Trophoblast cell (in vitro differentiated cells and primary cell): ENCODE data around the gene ITGB8.

ENCODE experiments used
- DNase-seq, 2 donors: peaks; one replicate each; pipeline ENCODE4 v3.0.0-alpha.2; 2016
- H2AFZ ChIP-seq: 2 replicates; pipeline ENCODE4 v1.6.1; 2013; ENCODE audit warnings: low read length, moderate library complexity, mild to moderate bottlenecking; ENCODE audit not compliant: insufficient read depth, poor library complexity
- H2AK5ac ChIP-seq: 2 replicates; pipeline ENCODE4 v1.6.1; 2013; ENCODE audit warnings: mild to moderate bottlenecking, low read length
- H2BK120ac ChIP-seq: 2 replicates; pipeline ENCODE4 v1.6.1; 2013; ENCODE audit warnings: low read length, mild to moderate bottlenecking, moderate library complexity; ENCODE audit not compliant: insufficient read depth, poor library complexity
- H2BK12ac ChIP-seq: 2 replicates; pipeline ENCODE4 v1.6.1; 2013; ENCODE audit warnings: mild to moderate bottlenecking, low read length, moderate library complexity
- H2BK5ac ChIP-seq: 2 replicates; pipeline ENCODE4 v1.6.1; 2013; ENCODE audit warnings: low read length, low read depth, moderate library complexity, mild to moderate bottlenecking; ENCODE audit not compliant: poor library complexity
- H3K14ac ChIP-seq: 2 replicates; pipeline ENCODE4 v1.6.1; 2013; ENCODE audit warnings: mild to moderate bottlenecking, low read length
- H3K18ac ChIP-seq: 2 replicates; pipeline ENCODE4 v1.6.1; 2013; ENCODE audit warnings: mild to moderate bottlenecking, low read length
- H3K23ac ChIP-seq: 2 replicates; pipeline ENCODE4 v1.6.1; 2013; ENCODE audit warnings: low read length
- H3K27ac ChIP-seq: 2 replicates; pipeline ENCODE4 v1.5.1; 2013; ENCODE audit warnings: low read depth, mild to moderate bottlenecking, inconsistent platforms, low read length, moderate library complexity
- H3K27me3 ChIP-seq: 2 replicates; pipeline ENCODE4 v1.6.1; 2013; ENCODE audit warnings: inconsistent platforms, mild to moderate bottlenecking, low read length, moderate library complexity; ENCODE audit not compliant: insufficient read depth
- H3K36me3 ChIP-seq, 2 experiments: 1 replicate in 1 of 2; 2 replicates in 1 of 2; pipeline ENCODE4 v1.6.1; 2013; ENCODE audit warnings: low read length in 2 of 2, mild to moderate bottlenecking in 2 of 2, moderate library complexity in 1 of 2; ENCODE audit not compliant: insufficient read depth in 2 of 2, control insufficient read depth in 1 of 2
- H3K4ac ChIP-seq: 2 replicates; pipeline ENCODE4 v1.6.1; 2013; ENCODE audit warnings: low read depth, mild to moderate bottlenecking, low read length, moderate library complexity
- H3K4me1 ChIP-seq, 2 experiments: 1 replicate in 1 of 2; 2 replicates in 1 of 2; pipeline ENCODE4 v1.6.1; 2013; ENCODE audit warnings: low read length in 2 of 2, mild to moderate bottlenecking in 2 of 2, moderate library complexity in 1 of 2; ENCODE audit not compliant: insufficient read depth in 2 of 2, control insufficient read depth in 1 of 2
- H3K4me2 ChIP-seq: 2 replicates; pipeline ENCODE4 v1.6.1; 2013; ENCODE audit warnings: inconsistent platforms, mild to moderate bottlenecking, low read length, moderate library complexity
- H3K4me3 ChIP-seq: 2 replicates; pipeline ENCODE4 v1.5.1; 2013; ENCODE audit warnings: mild to moderate bottlenecking, low read depth, low read length, inconsistent platforms
- H3K79me1 ChIP-seq: one replicate; pipeline ENCODE4 v1.6.1; 2013; ENCODE audit warnings: low read length
- H3K79me2 ChIP-seq: 2 replicates; pipeline ENCODE4 v1.6.1; 2013; ENCODE audit warnings: low read length, mild to moderate bottlenecking; ENCODE audit not compliant: control insufficient read depth, insufficient read depth, poor library complexity
- H3K9ac ChIP-seq: 2 replicates; pipeline ENCODE4 v1.6.1; 2013; ENCODE audit warnings: mild to moderate bottlenecking, low read length
- H3K9me3 ChIP-seq: 2 replicates; pipeline ENCODE4 v1.6.1; 2013; ENCODE audit warnings: low read depth, mild to moderate bottlenecking, control low read depth, inconsistent platforms, low read length; ENCODE audit not compliant: insufficient read depth
- H4K12ac ChIP-seq: 2 replicates; pipeline ENCODE4 v1.6.1; 2013; ENCODE audit warnings: low read depth, mild to moderate bottlenecking, low read length, moderate library complexity
- H4K8ac ChIP-seq: 2 replicates; pipeline ENCODE4 v1.6.1; 2013; ENCODE audit warnings: low read depth, mild to moderate bottlenecking, low read length, moderate library complexity
- H4K91ac ChIP-seq: one replicate; pipeline ENCODE4 v1.6.1; 2013; ENCODE audit warnings: low read depth, mild to moderate bottlenecking, low read length, moderate library complexity
- WGBS: extraction: QIAGEN DNeasy Blood & Tissue Kit; methylation state at CpG from one replicate; pipeline ENCODE4 v1.1.7; 2013; ENCODE audit warnings: missing lambda C conversion rate; ENCODE audit not compliant: insufficient read length, insufficient coverage; ENCODE audit errors: extremely low coverage; 5-methylcytosine and 5-hydroxymethylcytosine counted together

Gene ITGB8

GRCh38 chr7:20359341-20359963, 28.8 kb downstream of the ITGB8 start:
- H3K79me1 ChIP-seq: no peaks in the 10 kb centered on the region
- no peak overlapping the region for H2AK5ac ChIP-seq
- no peak overlapping the region for H2AFZ ChIP-seq
- no peaks in the 10 kb centered on the region for H3K4me1 ChIP-seq
- no peak overlapping the region for H3K27ac ChIP-seq
- H3K79me2 ChIP-seq: no peaks in the 10 kb centered on the region
- no peak overlapping the region for H3K4me3 ChIP-seq
- no peak overlapping the region for H4K8ac ChIP-seq
- no peaks in the 10 kb centered on the region for H3K9me3 ChIP-seq
- DNase-seq: peak in 1 of 2 donors; percentile 58
- no peak overlapping the region for H2BK120ac ChIP-seq
- no peak overlapping the region for H3K4ac ChIP-seq
- H2BK5ac ChIP-seq: no peak overlapping the region
- no peak overlapping the region for H4K91ac ChIP-seq
- WGBS: no CpG with 5 or more reads among the region's 1 CpG
- H3K23ac ChIP-seq: no peak overlapping the region
- no peak overlapping the region for H2BK12ac ChIP-seq
- no peaks in the 10 kb centered on the region for H3K27me3 ChIP-seq
- H4K12ac ChIP-seq: no peak overlapping the region
- H3K36me3 ChIP-seq: no peaks in the 10 kb centered on the region
- no peak overlapping the region for H3K9ac ChIP-seq
- H3K18ac ChIP-seq: no peak overlapping the region
- no peak overlapping the region for H3K4me2 ChIP-seq
- no peak overlapping the region for H3K14ac ChIP-seq

GRCh38 chr7:20362574-20363253, 32.0 kb downstream of the ITGB8 start:
- no peak overlapping the region for H2BK120ac ChIP-seq
- H3K14ac ChIP-seq: no peak overlapping the region
- no peak overlapping the region for H3K4ac ChIP-seq
- H2BK5ac ChIP-seq: no peak overlapping the region
- H2AFZ ChIP-seq: no peak overlapping the region
- H3K9me3 ChIP-seq: no peaks in the 10 kb centered on the region
- H3K27me3 ChIP-seq: no peaks in the 10 kb centered on the region
- no peak overlapping the region for H4K12ac ChIP-seq
- no peak overlapping the region for H2BK12ac ChIP-seq
- no peak overlapping the region for H3K9ac ChIP-seq
- DNase-seq: no peak
- no peak overlapping the region for H3K27ac ChIP-seq
- H3K36me3 ChIP-seq: no peaks in the 10 kb centered on the region
- H3K4me2 ChIP-seq: no peak overlapping the region
- no CpG with 5 or more reads among the region's 2 CpGs for WGBS
- no peak overlapping the region for H3K4me3 ChIP-seq
- H2AK5ac ChIP-seq: no peak overlapping the region
- no peak overlapping the region for H4K8ac ChIP-seq
- no peaks in the 10 kb centered on the region for H3K79me2 ChIP-seq
- H3K18ac ChIP-seq: no peak overlapping the region
- no peaks in the 10 kb centered on the region for H3K79me1 ChIP-seq
- H4K91ac ChIP-seq: no peak overlapping the region
- H3K4me1 ChIP-seq: no peaks in the 10 kb centered on the region
- no peak overlapping the region for H3K23ac ChIP-seq

GRCh38 chr7:20364571-20365196, 34.0 kb downstream of the ITGB8 start:
- Histone ChIP-seq H3K79me1 (no peaks in the 10 kb centered on the region), H3K14ac (no peak overlapping the region), H3K23ac (no peak overlapping the region), H3K9ac (no peak overlapping the region), H2AK5ac (no peak overlapping the region), H3K79me2 (no peaks in the 10 kb centered on the region), H3K18ac (no peak overlapping the region), H2BK120ac (no peak overlapping the region), H2BK12ac (no peak overlapping the region), H3K9me3 (no peaks in the 10 kb centered on the region), H4K91ac (no peak overlapping the region), H3K4me2 (no peak overlapping the region), H3K4ac (no peak overlapping the region), H4K12ac (no peak overlapping the region), H4K8ac (no peak overlapping the region), H2BK5ac (no peak overlapping the region), H3K27ac (no peak overlapping the region), H3K4me3 (no peak overlapping the region), H3K36me3 (no peaks in the 10 kb centered on the region), H3K4me1 (no peaks in the 10 kb centered on the region), H2AFZ (no peak overlapping the region), H3K27me3 (no peaks in the 10 kb centered on the region)
- no peak for DNase-seq
- no CpG with 5 or more reads among the region's 4 CpGs for WGBS

- H4K91ac ChIP-seq: no peak overlapping the region
- no peak overlapping the region for H3K9ac ChIP-seq
- H3K23ac ChIP-seq: no peak overlapping the region
- H3K4me3 ChIP-seq: no peak overlapping the region
- no peak overlapping the region for H2BK12ac ChIP-seq
- H4K12ac ChIP-seq: no peak overlapping the region
- no peak overlapping the region for H2BK120ac ChIP-seq
- no CpG with 5 or more reads among the region's 4 CpGs for WGBS
- no peaks in the 10 kb centered on the region for H3K27me3 ChIP-seq
- H3K27ac ChIP-seq: no peak overlapping the region
- H2BK5ac ChIP-seq: no peak overlapping the region
- no peak overlapping the region for H3K4ac ChIP-seq
- no peak overlapping the region for H4K8ac ChIP-seq
- no peaks in the 10 kb centered on the region for H3K79me2 ChIP-seq
- H2AK5ac ChIP-seq: no peak overlapping the region
- no peak overlapping the region for H3K4me2 ChIP-seq
- H3K14ac ChIP-seq: no peak overlapping the region
- no peaks in the 10 kb centered on the region for H3K9me3 ChIP-seq
- H3K4me1 ChIP-seq: no peaks in the 10 kb centered on the region
- peak; percentile 73 to 79 for DNase-seq
- H3K18ac ChIP-seq: no peak overlapping the region
- H3K79me1 ChIP-seq: no peaks in the 10 kb centered on the region
- no peak overlapping the region for H2AFZ ChIP-seq
- no peaks in the 10 kb centered on the region for H3K36me3 ChIP-seq
These were observed 34.8 kb downstream of the ITGB8 start for GRCh38 chr7:20365486-20365885.
